ENCODE data around the gene BICRA. TPM values are rescaled to one million over a fixed set of nuclear protein-coding genes. Genes with fewer than 3 reads are reported as not detected.

The BICRA gene
- polyA plus RNA-seq, 1 donor (not counting 4 experiments of a cell fraction or from before 2014, with no cell fraction given) = 0.42 TPM

GRCh38 chr19:47673426-47673825 is 64.5 kb downstream of the BICRA start:
- no peaks in the 10 kb centered on the region for H3K27me3 ChIP-seq (ENCODE audit: control insufficient read depth, extremely low read depth, insufficient read depth, low read length)

DNA sequence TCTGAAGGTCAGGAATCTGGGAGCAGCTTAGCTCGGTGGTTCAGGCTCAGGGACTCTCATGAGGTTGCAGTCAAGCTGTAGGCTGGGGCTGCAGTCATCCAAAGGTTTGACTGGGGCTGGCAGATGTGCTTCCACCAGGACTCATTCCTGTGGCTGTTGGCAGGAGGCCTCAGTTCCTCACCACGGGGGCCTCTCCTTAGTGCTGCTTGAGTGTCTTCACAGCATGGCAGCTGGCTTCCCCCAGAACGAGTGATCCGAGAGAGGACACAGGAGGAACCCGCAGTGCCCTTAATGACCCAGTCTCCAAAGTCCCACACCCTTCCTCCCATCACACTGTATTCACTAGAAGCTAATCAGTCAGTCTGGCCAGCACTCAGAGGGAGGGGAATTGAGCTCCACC is 65.6 kb downstream of the BICRA start:
- Histone ChIP-seq H3K4me3 (ENCODE audit: control insufficient read depth in 2 of 3, extremely low read depth in 1 of 3, insufficient read depth in 2 of 3, low read depth in 1 of 3, low read length in 3 of 3) (no peak overlapping the region), H2AFZ (ENCODE audit: control insufficient read depth, low read length) (no peak overlapping the region), H3K27me3 (ENCODE audit: control insufficient read depth, extremely low read depth, insufficient read depth, low read length) (no peaks in the 10 kb centered on the region), H3K79me2 (ENCODE audit: control insufficient read depth, insufficient read depth, low read length) (no peaks in the 10 kb centered on the region), H4K20me1 (ENCODE audit: control insufficient read depth, extremely low read depth, insufficient read depth, low read length) (no peaks in the 10 kb centered on the region), H3K9me1 (ENCODE audit: control insufficient read depth, extremely low read depth, insufficient read depth, low read length) (no peaks in the 10 kb centered on the region), H3K4me2 (ENCODE audit: control insufficient read depth, extremely low read depth, insufficient read depth, low read depth, low read length) (no peak overlapping the region), H3K9me3 (ENCODE audit: control insufficient read depth, low read depth, low read length) (no peaks in the 10 kb centered on the region), H3K27ac (ENCODE audit: control insufficient read depth, insufficient read depth, low read length) (no peak overlapping the region), H3K36me3 (ENCODE audit: control insufficient read depth in 2 of 2, extremely low read depth in 1 of 2, insufficient read depth in 2 of 2, low read length in 2 of 2) (peaks cover 13 to 24% of the 10 kb centered on the region in 2 experiments), H3K4me1 (ENCODE audit: control insufficient read depth, extremely low read depth, insufficient read depth, low read length) (no peaks in the 10 kb centered on the region), H3K9ac (ENCODE audit: control insufficient read depth, extremely low read depth, insufficient read depth, low read length) (no peak overlapping the region)
- TF ChIP-seq, protein P1, sequence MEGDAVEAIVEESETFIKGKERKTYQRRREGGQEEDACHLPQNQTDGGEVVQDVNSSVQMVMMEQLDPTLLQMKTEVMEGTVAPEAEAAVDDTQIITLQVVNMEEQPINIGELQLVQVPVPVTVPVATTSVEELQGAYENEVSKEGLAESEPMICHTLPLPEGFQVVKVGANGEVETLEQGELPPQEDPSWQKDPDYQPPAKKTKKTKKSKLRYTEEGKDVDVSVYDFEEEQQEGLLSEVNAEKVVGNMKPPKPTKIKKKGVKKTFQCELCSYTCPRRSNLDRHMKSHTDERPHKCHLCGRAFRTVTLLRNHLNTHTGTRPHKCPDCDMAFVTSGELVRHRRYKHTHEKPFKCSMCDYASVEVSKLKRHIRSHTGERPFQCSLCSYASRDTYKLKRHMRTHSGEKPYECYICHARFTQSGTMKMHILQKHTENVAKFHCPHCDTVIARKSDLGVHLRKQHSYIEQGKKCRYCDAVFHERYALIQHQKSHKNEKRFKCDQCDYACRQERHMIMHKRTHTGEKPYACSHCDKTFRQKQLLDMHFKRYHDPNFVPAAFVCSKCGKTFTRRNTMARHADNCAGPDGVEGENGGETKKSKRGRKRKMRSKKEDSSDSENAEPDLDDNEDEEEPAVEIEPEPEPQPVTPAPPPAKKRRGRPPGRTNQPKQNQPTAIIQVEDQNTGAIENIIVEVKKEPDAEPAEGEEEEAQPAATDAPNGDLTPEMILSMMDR (optimal IDR thresholded peaks at IDR 0.05 in 1 of 3, IDR thresholded peaks at IDR 0.05 in 1 of 3, conservative IDR thresholded peaks at IDR 0.05 in 1 of 3; ENCODE audit: extremely low read depth in 1 of 3, insufficient read depth in 2 of 3, low read length in 3 of 3) = no peak
- no peak for TF ChIP-seq EZH2 (IDR thresholded peaks at IDR 0.05; ENCODE audit: low read length)
- dilution Hi-C loops (cut with MboI; ENCODE audit: extremely low pct_ligation_motif_present, low sequenced_read_pairs) = no loop called here
- FAIRE-seq (no peak), DNase-seq (ENCODE audit: low read depth, low spot score) (no peak)

More at GRCh38 chr19:47673426-47673825, 64.5 kb downstream of the BICRA start:
- no peak overlapping the region for H3K9ac ChIP-seq (ENCODE audit: control insufficient read depth, extremely low read depth, insufficient read depth, low read length)
- no peak overlapping the region for H3K27ac ChIP-seq (ENCODE audit: control insufficient read depth, insufficient read depth, low read length)
- dilution Hi-C loops (cut with MboI; ENCODE audit: extremely low pct_ligation_motif_present, low sequenced_read_pairs) = no loop called here
- FAIRE-seq (no peak), DNase-seq (ENCODE audit: low read depth, low spot score) (no peak)
- no peak overlapping the region for H2AFZ ChIP-seq (ENCODE audit: control insufficient read depth, low read length)
- H3K9me1 ChIP-seq (ENCODE audit: control insufficient read depth, extremely low read depth, insufficient read depth, low read length) = no peaks in the 10 kb centered on the region
- no peak overlapping the region for H3K4me2 ChIP-seq (ENCODE audit: control insufficient read depth, extremely low read depth, insufficient read depth, low read depth, low read length)
- H3K9me3 ChIP-seq (ENCODE audit: control insufficient read depth, low read depth, low read length) = no peaks in the 10 kb centered on the region
- no peak overlapping the region for H3K4me3 ChIP-seq (ENCODE audit: control insufficient read depth in 2 of 3, extremely low read depth in 1 of 3, insufficient read depth in 2 of 3, low read depth in 1 of 3, low read length in 3 of 3)
- H3K79me2 ChIP-seq (ENCODE audit: control insufficient read depth, insufficient read depth, low read length) = peaks cover 4% of the 10 kb centered on the region
- no peaks in the 10 kb centered on the region for H4K20me1 ChIP-seq (ENCODE audit: control insufficient read depth, extremely low read depth, insufficient read depth, low read length)
- H3K36me3 ChIP-seq (ENCODE audit: control insufficient read depth in 2 of 2, extremely low read depth in 1 of 2, insufficient read depth in 2 of 2, low read length in 2 of 2) = peaks cover 13 to 24% of the 10 kb centered on the region in 2 experiments
- TF ChIP-seq EZH2 (IDR thresholded peaks at IDR 0.05; ENCODE audit: low read length) = no peak
- TF ChIP-seq, protein P1 (optimal IDR thresholded peaks at IDR 0.05 in 1 of 3, IDR thresholded peaks at IDR 0.05 in 1 of 3, conservative IDR thresholded peaks at IDR 0.05 in 1 of 3; ENCODE audit: extremely low read depth in 1 of 3, insufficient read depth in 2 of 3, low read length in 3 of 3) = no peak
- H3K4me1 ChIP-seq (ENCODE audit: control insufficient read depth, extremely low read depth, insufficient read depth, low read length) = no peaks in the 10 kb centered on the region

All from keratinocyte (primary cell).